GM18508 (cell line): Measurements from ENCODE around the gene LBX2.

Experiments used
- ATAC-seq: cut with Tn5 transposase; IDR thresholded peaks from one replicate; pipeline ENCODE4 v1.9.1; 2021; ENCODE audit warnings: moderate number of reproducible peaks; ENCODE audit not compliant: insufficient read depth, unreplicated experiment

Gene LBX2

GRCh38 chr2:74505448-74506246, 6.2 kb upstream of the LBX2 start:
- ATAC-seq, result no peak

GRCh38 chr2:74504591-74504990, 5.2 kb upstream of the LBX2 start:
- ATAC-seq, result no peak

- ATAC-seq, result no peak
Measured at GRCh38 chr2:74503506-74504475, 4.4 kb upstream of the LBX2 start.

- ATAC-seq, result no peak
Measured at GRCh38 chr2:74502720-74503505, 3.5 kb upstream of the LBX2 start.

GRCh38 chr2:74502147-74502719, 2.8 kb upstream of the LBX2 start:
- ATAC-seq, result no peak

GRCh38 chr2:74501335-74502071, 2.1 kb upstream of the LBX2 start:
- no peak for ATAC-seq

GRCh38 chr2:74500578-74500946, 1.2 kb upstream of the LBX2 start:
- no peak for ATAC-seq

- no peak for ATAC-seq
Measured at GRCh38 chr2:74499940-74500577, 656 bp upstream of the LBX2 start.

GRCh38 chr2:74498500-74499266, 720 bp downstream of the LBX2 start:
- ATAC-seq, result no peak

GRCh38 chr2:74497777-74498499, 1.5 kb downstream of the LBX2 start:
- ATAC-seq, result no peak

GRCh38 chr2:74496997-74497776, 2.2 kb downstream of the LBX2 start:
- no peak for ATAC-seq

GRCh38 chr2:74495440-74495839, 4.0 kb downstream of the LBX2 start:
- no peak for ATAC-seq

GRCh38 chr2:74493546-74493945, 5.9 kb downstream of the LBX2 start:
- no peak for ATAC-seq

- ATAC-seq, result no peak
Measured at GRCh38 chr2:74491648-74492544, 7.5 kb downstream of the LBX2 start.

GRCh38 chr2:74489906-74490305, 9.5 kb downstream of the LBX2 start:
- no peak for ATAC-seq
